ENCODE measurements around the gene HNF1B. TPM values are rescaled to one million over a fixed set of nuclear protein-coding genes. Genes with fewer than 3 reads are reported as not detected.

The HNF1B gene
- total and polyA plus RNA-seq, 12 donors, result 0.03 to 0.11 (median 0.08) TPM; not detected in 9

- intact Hi-C loops (cut with DNase I), result no loop called here
- DNase-seq, result no peak
- Histone ChIP-seq H3K4me3 (no peak overlapping the region), H3K9me3 (replicated peaks in 1 of 3) (no peaks in the 10 kb centered on the region), H3K36me3 (replicated peaks in 1 of 2) (no peaks in the 10 kb centered on the region), H3K4me1 (replicated peaks in 1 of 2) (no peaks in the 10 kb centered on the region), H3K27me3 (peaks cover 15% of the 10 kb centered on the region), H3K27ac (no peak overlapping the region)
- TF ChIP-seq, protein P1, sequence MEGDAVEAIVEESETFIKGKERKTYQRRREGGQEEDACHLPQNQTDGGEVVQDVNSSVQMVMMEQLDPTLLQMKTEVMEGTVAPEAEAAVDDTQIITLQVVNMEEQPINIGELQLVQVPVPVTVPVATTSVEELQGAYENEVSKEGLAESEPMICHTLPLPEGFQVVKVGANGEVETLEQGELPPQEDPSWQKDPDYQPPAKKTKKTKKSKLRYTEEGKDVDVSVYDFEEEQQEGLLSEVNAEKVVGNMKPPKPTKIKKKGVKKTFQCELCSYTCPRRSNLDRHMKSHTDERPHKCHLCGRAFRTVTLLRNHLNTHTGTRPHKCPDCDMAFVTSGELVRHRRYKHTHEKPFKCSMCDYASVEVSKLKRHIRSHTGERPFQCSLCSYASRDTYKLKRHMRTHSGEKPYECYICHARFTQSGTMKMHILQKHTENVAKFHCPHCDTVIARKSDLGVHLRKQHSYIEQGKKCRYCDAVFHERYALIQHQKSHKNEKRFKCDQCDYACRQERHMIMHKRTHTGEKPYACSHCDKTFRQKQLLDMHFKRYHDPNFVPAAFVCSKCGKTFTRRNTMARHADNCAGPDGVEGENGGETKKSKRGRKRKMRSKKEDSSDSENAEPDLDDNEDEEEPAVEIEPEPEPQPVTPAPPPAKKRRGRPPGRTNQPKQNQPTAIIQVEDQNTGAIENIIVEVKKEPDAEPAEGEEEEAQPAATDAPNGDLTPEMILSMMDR (IDR thresholded peaks at IDR 0.05), result no peak
- no peak for TF ChIP-seq POLR2A (IDR thresholded peaks at IDR 0.05)
- WGBS, 4 donors, result 77 to 95% (median 88%) methylated on average over 5 to 6 of the region's 6 CpGs
These were observed 33.7 kb downstream of the HNF1B start for GRCh38 chr17:37711113-37711512.

- Histone ChIP-seq H3K36me3 (replicated peaks in 1 of 2) (no peaks in the 10 kb centered on the region), H3K9me3 (replicated peaks in 1 of 3) (no peaks in the 10 kb centered on the region), H3K27ac (no peak overlapping the region), H3K4me1 (replicated peaks in 1 of 2) (no peaks in the 10 kb centered on the region), H3K4me3 (no peak overlapping the region), H3K27me3 (peaks cover 22% of the 10 kb centered on the region)
- peak in 2 of 7 donors; percentile 7 to 57 for DNase-seq
- intact Hi-C loops (cut with DNase I), result no loop called here
- no peak for TF ChIP-seq POLR2A (IDR thresholded peaks at IDR 0.05)
- TF ChIP-seq, protein P1 (IDR thresholded peaks at IDR 0.05), result no peak
- 62 to 74% (median 69%) methylated on average over 9 of the region's 9 CpGs for WGBS, 4 donors
These were observed 34.4 kb downstream of the HNF1B start for GRCh38 chr17:37710344-37710886.

GRCh38 chr17:37708616-37709212 lies 36.1 kb downstream of the HNF1B start:
- peaks cover 30% of the 10 kb centered on the region for H3K27me3 ChIP-seq
- intact Hi-C loops (cut with DNase I), result no loop called here
- H3K4me1 ChIP-seq (replicated peaks in 1 of 2), result no peaks in the 10 kb centered on the region
- H3K27ac ChIP-seq, result no peak overlapping the region
- no peak for DNase-seq
- H3K4me3 ChIP-seq, result no peak overlapping the region
- TF ChIP-seq POLR2A (IDR thresholded peaks at IDR 0.05), result no peak
- TF ChIP-seq, protein P1 (IDR thresholded peaks at IDR 0.05), result no peak
- 57 to 71% (median 65%) methylated on average over 7 to 8 of the region's 8 CpGs for WGBS, 4 donors
- H3K36me3 ChIP-seq (replicated peaks in 1 of 2), result no peaks in the 10 kb centered on the region
- H3K9me3 ChIP-seq (replicated peaks in 1 of 3), result no peaks in the 10 kb centered on the region

DNA sequence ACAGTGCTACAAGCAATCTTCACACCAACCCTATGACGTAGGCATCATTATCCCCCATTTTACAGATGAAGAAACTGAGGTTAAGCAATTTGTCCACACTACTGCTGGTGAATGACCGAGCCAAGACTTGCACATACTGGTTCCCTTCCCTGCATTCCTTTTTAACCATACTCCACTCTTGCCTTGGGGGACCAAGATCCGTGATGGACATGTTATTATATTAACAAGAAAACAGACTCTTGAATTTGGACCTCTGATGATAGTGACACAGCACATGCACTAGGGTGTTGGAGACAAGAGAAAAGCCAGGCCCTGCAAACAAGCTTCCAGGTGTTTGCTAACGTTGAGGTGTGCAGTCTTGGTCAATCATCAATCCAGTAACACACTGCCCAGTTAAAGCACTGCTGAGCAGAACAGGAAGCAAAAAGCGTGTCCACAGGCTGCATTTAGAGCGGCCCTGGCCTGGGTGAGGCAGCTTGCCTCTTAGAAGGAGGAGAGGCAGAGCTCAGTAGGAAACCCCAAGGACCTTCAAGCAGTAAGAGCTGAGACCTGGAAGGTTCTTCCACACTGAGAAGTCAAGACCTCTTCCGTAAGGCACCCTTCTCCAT lies 36.7 kb downstream of the HNF1B start:
- Histone ChIP-seq H3K27me3 (peaks cover 30% of the 10 kb centered on the region), H3K9me3 (replicated peaks in 1 of 3) (no peaks in the 10 kb centered on the region), H3K27ac (no peak overlapping the region), H3K36me3 (replicated peaks in 1 of 2) (no peaks in the 10 kb centered on the region), H3K4me1 (replicated peaks in 1 of 2) (no peaks in the 10 kb centered on the region), H3K4me3 (no peak overlapping the region)
- WGBS, 4 donors, result 73 to 88% (median 77%) methylated on average over 7 of the region's 7 CpGs
- no peak for DNase-seq
- TF ChIP-seq, protein P1 (IDR thresholded peaks at IDR 0.05), result no peak
- TF ChIP-seq POLR2A (IDR thresholded peaks at IDR 0.05), result no peak
- intact Hi-C loops (cut with DNase I), result no loop called here
